NCI-H1105 treated with DMSO at 0.1 percent for 48 hours (cell line): ENCODE results near the gene TMEM196.
"Not testable (repeated sequence)": the region's sequence is repeated elsewhere in the genome, so short reads cannot be mapped to it uniquely, and the experiment has no call there.

Experiments used
- DNase-seq: peaks from one replicate; lab custom pipeline; 2025; lab: John Stamatoyannopoulos, UW

Gene TMEM196

DNA sequence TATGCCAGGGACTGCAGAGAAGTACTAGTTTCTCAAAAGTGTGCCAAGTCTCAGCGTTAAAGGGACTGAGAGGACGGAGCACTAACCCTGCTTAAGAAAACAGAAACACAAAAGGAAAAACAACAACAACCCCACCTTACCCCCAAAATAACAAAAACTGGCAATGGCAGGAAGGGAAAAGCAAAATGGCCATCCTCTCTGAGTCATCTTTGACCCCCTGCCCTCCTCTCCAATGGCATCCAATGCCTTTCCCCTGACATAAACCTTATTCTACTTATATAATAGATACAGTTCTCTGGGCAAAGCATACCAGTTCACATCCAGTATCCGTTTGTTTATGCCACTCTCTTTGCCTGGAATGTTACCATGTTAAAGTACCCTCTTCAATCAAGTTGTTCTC, 66.2 kb downstream of the TMEM196 start:
- no peak for DNase-seq

DNA sequence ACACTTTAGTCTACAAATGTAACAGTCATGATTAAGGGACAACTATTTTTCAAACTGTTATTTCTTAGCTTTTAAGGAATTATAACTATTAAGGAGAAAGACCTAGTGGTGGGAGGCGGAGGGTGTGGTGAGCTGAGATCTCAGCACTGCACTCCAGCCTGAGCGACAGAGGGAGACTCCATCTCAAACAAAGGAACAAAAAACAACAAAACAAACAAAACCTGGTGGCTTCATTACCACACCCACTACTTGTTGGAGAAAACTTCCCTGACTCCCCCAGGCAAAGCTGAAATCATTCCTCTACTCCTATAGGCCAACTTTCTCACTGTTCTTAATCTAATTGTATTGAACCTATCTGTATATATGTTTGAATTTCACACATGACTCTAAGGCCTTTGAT, 67.8 kb downstream of the TMEM196 start:
- no peak for DNase-seq

DNA sequence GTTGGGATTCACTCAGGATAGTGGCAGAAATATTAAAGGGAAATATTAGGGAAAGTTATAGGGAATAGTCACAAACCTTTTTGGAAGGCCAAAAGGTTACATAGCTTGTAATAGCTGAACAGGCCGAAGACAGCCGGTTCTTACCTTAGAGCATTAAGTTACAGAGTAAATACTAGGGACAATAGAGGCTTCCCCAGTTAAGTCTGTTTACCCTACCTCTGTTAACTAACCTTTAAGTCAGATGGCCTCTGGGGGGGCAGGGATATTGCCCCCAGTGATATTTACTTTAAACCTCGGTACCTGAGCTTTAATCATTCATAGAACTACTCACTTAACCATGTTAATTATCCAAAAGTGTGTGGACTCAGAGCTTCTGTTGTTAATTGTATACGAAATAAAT, 71.9 kb downstream of the TMEM196 start:
- DNase-seq: no peak

DNA sequence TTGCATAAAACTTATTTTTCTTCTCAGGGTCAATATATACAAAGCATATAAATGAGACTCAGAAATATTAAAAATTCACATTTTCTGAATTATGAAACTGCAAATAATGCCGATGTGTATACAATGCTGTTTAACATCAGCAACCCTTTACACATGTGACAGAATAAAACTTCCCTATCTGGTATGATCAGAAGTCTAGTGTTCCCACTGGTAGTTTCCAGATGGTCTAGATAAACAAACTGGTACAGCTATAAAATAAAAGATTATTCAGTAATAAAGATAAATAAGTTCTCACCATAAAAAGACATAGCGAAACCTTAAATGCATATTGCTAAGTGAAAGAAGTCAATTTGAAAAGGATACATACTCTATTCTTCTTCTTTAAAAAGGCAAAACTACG, 72.5 kb downstream of the TMEM196 start:
- no peak for DNase-seq

DNA sequence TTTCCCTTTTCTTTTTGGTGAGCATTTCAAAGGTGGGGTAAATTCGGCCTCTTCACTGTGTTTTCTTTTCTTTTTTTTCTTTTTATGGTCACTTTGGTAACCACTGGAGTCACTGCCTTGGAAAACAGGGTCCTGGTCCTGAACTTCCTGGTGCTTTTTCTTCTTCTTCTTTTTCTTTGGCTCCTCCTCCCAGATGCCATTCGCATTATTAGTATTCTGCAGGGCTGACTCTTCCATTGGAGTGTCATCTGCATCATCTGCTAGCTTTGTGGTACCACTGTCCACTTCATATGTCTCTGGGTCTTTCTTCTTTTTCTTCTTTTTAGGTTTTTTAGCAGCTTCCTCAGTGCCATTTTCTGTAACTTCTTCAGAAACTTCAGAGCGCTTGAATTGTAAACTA, 75.1 kb downstream of the TMEM196 start:
- no peak for DNase-seq

DNA sequence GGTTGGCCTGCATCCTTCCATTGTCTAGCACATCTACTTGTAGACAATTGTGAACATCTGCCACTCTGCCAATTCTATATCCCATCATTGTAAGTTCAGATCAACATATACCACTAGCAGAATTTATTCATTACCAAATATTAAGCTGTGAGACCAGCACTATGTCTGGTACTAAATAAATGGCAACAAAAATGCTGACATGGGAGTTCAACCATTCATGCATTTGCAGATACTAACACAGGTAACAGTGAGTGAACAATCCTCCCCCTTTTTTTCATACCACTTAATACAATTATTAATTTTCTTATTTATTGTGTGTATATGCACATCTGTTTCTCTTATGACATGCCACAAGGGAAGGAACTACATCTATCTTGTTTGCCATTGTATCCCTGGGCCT, 76.5 kb downstream of the TMEM196 start:
- DNase-seq: no peak

DNA sequence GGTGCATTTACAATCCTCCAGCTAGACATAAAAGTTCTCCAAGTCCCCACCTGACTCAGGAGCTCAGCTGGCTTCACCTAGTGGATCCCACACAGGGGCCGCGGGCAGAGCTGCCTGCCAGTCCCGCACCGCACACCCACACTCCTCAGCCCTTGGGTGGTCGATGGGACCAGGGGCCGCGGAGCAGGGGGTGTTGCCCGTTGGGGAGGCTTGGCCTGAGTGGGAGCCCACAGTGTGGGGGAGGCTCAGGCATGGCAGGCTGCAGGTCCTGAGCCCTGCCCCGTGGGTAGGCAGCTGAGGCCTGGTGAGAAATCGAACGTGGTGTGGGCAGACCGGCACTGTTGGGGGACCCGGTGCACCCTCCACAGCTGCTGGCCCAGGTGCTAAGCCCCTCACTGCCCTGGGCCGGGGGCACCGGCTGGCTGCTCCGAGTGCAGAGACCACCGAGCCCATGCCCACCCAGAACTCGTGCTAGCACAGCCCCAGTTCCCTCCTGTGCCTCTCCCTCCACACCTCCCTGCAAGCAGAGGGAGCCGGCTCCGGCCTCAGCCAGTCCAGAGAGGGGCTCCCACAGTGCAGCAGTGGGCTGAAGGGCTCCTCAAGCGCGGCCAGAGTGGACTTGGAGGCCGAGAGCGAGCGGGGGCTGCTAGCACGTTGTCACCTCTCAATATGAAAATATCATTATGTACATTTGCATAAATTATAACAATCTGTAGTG, 81.1 kb downstream of the TMEM196 start:
- no peak for DNase-seq

DNA sequence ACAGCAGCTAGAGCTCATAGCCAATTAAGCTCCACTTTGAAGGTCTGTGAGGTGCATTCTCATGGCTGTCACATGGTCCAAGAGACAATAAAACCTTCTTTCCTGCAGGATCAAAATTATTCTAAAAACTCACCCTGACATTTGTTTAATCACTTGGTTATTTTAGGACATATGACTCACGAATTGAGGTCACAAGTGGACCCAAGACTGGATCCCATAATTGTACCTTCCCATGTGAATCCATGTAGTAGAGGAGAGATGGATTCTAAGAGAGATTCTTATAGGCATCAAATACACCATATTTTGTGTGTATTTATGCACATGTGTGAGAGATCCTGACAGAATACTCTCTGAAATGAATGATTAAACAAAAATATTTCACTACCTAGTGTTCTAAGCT, 82.7 kb downstream of the TMEM196 start:
- no peak for DNase-seq

DNA sequence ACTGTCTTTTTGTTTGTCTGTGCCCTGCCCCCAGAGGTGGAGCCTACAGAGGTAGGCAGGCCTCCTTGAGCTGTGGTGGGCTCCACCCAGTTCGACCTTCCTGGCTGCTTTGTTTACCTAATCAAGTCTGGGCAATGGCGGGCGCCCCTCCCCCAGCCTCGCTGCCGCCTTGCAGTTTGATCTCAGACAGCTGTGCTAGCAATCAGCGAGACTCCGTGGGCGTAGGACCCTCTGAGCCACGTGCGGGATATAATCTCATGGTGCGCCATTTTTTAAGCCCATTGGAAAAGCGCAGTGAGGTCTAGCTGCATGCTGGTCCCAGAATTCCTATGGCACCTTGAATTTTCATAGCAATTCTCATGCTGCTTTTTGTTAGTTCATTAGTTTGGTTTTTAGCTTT, 84.3 kb downstream of the TMEM196 start:
- DNase-seq: not testable (repeated sequence)

DNA sequence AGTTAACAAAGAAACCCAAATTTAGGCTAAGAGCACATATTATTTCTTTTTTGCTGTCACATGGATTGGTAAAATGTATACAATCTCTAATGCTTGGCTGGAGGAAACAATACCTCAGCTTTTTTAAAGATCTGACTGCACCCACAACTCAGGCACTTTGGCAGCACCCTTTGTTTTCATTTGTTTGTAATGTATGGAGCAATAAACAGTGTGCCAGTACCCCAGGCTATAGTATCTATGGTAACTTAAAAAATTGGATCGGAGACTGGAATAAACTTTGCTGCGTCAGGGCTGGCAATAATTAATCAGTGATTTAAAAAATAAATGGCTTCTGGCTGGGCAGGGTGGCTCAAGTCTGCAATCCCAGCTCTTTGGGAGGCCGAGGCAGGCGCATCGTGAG, 91.8 kb downstream of the TMEM196 start:
- DNase-seq: no peak

DNA sequence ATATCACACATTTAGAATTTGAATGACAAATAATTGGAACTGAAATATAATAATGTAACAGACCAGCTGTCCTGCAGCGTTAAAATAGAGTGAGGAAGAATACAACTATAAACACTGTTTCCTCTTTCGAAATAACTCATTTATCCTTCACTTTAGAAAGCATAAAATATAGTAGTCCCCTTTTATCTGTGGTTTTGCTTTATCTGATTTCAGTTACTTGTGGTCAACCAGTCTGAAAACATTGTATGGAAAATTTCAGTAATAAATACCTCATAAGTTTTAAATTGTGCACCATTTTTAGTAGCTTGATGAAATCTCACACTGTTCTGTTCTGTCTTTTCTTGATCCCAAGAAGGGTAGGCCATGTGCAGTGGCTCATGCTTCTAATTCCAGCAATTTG, 96.2 kb downstream of the TMEM196 start:
- DNase-seq: no peak

DNA sequence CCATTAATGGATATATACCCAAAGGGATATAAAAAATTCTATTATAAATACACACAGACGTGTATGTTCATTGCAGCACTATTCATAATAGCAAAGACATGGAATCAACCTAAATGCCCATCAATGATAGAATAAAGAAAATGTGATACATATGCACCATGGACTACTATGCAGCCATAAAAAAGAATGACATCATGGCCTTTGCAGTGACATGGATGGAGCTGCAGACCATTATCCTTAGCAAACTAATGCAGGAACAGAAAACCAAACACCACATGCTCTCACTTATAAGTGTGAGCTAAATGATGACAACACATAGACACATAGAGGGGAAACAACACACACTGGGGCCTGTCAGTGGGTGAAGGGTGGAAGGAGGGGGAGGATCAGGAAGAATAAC, 97.6 kb downstream of the TMEM196 start:
- no peak for DNase-seq

DNA sequence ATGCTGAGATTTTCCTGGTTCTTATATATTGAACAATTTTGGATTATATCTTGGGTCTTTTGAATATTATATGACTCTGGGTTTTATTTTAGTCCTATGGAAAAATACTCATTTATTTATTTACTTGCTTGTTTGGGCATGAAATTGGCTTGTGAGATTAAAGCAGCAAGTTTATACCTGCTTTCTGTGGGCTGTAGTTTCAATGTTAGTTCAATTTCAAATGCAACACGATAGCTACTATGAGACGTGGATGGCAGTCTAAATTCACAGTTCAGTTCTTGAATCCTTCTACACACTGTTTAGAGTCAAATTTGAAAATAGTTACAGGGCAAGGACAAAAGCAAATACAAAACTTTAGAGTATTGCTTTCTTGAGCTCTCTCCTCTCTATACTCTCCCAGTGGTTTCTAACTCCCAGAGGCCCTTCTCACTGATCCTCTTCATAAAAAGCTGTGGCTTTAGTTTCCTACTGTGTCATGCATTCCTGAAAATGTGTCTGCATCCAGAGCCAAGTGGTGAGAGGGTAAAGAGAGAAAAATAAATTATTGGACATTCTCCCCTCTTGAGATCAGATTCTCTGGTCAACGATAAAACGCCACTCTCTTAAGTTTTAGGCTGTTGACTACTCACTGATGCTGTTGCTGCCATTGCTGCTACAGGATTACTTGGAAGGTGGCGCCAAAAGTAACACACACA, 99.0 kb downstream of the TMEM196 start:
- DNase-seq: no peak

DNA sequence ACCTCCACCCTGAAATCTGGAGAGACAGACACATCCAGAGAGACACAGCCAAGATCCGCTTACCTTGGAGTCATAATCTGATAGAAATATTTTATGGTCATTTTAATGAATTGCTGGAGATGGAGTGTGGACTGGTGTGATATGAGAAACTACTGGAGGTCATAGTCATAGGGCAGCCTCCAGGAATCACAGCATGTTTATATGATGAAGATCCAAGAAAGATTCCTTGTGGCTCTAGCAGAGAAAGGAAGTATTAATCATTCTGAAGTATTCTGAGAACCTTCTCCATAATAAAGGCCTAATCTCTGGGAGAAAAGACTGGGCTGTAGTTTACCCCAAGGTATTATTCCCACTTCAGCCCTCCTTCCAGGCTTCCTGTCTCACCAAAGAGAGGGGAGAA, 102.6 kb downstream of the TMEM196 start:
- DNase-seq: no peak
